NCI-H1930 (cell line): ENCODE measurements around the gene NIM1K.
"Not testable (repeated sequence)": the region's sequence is repeated elsewhere in the genome, so short reads cannot be mapped to it uniquely, and the experiment has no call there.

ENCODE experiments used
- DNase-seq, 2 experiments: peaks; one replicate each; lab custom pipeline; 2025; lab: John Stamatoyannopoulos, UW

NIM1K gene

DNA sequence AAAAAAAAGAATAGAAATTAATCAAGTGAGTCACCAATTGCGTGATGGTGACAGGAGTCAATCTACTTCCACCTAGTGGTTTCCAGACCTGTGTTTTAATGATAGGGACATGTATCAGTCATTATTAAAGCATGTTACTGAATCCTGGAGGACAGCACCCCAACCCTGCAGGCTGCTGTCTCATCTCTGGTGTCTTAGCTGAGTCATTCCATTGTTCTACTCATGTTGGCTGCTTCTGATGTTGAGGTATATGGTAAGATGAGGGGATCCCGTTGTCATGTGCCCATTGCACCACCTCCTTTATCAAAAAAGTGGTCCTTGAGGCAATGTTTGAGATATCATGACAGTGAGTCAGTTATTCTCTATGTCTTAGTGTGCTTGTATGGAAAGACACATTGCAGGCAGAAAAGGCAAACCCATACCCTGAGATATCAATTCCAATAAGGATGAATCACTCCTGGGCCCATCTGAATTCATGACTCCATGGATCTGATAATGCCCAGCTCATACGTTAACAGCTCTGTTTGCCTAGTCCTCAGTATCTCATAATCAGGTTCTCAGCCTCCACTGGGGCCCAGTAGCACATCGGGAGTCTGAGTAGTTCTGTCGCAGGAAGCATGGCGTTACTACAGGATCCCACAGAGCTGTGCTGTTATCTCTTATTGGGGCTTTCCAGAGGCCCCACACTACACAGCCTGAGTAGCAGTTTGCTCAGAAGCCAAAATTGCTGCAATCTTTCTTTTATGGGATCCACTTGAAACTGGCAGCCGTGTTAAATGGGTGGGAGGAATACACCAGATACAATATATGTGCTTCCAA, 90.0 kb downstream of the NIM1K start:
- DNase-seq = no peak

DNA sequence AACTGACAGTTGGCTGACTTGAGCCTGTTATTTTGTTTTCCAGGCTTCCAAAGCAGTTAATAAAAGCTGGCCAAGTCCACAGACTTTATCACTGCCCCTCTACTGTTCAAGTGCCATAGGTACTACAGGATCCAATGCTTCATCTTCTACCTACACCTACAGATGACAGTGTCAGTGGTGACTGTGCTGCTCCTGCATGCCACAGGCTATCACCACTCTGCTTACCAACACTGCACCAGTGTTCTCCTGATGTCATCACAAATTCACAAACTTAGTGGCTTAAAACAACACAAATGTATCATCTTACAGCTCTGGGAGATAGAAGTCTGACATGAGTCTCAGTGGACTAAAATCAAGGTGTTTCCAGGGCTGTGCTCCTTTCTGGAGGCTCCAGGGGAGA, 94.6 kb downstream of the NIM1K start:
- DNase-seq = no peak

DNA sequence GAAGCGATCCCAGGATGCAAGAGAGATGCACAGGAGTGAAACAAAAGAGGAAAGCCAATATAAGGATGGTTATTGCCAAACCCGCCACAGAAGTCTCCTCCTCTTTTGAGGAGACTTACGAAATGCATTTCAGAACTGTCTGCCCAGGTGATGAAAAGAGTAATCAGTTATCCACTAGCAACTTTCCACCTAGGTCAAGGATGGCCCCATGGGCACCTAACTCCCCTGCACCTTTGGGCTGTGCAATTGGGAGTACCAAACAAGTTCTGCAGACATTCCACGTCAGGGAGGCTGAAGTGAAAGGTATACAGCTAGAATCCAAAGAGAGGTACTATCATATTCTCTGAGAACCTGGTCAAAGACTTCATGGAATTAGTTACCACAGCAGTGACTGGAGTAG, 95.5 kb downstream of the NIM1K start:
- no peak for DNase-seq

DNA sequence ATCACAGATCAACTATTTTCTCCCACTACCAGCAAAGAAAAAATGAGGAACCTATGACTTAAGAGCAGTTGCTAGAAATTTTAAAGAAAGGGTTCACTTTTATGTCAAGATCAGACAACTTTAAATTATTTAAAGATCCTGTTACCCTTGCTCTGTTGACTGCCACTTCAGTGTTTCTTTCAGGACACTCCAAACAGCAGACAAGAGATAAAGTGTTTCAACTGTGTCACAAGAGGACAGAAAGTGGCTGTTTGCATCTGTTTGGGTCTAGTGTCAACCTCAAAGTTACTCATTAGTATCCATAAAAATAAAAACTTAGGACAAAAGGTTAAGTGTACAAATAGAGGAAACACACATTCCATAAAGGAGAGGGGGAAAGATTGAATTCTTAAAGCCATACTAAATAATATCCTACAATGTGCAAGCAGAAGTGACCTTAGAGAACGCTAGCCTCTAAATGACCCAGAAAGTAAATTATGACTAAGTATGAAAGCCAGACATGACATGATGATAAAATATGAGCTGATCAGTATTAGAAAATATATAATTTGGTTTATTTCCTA, 96.3 kb downstream of the NIM1K start:
- DNase-seq = no peak

DNA sequence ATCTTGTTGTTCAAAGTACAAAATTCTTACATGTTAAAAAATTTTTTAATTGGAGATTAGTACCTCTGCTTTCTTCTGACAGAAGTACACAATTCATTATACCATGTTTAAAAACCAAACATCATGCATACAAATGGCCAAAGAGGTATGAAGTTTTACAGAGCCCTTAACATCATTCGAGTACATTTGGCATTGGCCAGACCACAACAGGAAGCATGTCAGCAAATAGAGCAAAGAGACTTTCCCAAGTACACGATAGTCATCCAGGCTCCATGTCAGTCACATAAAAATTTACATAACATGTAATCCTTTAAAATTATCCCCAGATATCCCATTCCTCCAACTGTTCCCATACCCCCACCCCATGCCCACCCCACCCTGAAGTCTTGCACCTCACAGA, 98.7 kb downstream of the NIM1K start:
- DNase-seq = no peak

DNA sequence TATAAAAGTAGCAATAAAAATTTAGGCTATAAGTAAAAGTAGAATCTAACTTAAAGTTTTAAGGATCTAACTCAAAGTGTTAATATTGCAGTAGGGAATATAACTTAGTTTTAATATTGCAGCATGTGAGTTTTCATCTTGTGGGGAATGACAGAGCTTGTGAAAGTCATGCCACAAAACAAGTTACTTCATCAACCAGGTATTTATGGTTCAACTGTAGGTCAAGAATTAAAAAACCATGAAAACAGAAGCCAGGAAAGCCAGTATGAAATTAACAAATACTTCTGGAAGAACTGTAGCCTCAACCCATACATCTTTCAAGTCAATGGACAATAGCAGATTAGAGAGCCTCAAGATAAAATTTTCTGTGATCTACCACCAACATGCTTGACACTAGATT, 102.2 kb downstream of the NIM1K start:
- DNase-seq = no peak

DNA sequence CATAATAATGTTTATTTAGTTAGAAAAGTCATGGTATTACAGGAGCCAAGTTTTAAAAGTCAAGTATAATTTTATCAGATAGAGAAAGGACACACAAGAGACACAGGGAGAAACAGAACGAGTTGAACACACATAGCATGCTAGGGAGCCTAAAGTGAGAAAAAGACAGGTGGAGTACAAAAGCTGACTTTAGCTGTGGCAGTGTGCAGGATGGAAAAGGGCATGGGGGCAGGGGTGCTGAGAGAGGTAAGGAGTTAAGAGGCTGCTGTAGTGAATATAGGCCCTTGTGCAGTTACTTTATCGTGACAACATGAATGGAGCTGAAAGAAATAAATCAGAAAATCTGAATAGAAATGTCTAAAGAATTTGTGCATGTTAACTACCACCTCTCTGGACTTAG, 103.2 kb downstream of the NIM1K start:
- DNase-seq = no peak

DNA sequence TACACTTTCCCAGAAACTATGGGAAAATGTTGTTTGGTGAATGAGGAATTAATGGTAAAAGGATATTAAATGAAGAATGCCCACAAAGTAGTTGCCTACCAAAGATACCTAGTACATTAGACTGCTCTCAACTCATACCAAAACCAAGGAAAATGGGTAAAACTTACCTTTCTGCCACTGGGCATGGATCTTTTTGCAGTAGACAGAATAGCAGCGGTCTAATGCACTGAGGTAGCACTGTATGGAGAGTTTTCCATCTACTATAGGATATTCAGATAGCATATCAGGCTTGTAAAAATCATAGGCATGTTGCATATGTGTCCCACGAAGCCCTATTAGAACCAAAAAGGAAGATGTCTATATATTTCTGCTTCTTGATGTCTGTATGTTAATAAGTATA, 104.8 kb downstream of the NIM1K start:
- DNase-seq = no peak

DNA sequence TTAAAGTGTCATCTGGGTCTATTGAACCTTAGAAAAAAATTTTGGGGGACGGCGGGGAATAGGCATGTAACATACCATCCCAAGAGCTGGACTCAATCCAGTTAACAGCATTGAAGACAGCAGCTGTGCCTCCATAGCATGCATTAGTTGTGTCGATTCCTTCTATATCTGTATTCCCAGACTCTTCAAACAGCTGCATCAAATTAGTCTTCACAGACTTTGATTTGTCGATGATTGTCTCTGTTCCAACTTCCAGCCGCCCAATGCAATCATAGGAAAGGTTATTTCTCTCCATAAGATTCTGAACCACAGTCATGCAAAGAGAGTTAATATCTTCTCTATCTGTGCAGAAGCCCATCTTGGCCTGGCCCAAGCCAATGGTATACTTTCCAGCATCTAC, 106.4 kb downstream of the NIM1K start:
- no peak for DNase-seq

DNA sequence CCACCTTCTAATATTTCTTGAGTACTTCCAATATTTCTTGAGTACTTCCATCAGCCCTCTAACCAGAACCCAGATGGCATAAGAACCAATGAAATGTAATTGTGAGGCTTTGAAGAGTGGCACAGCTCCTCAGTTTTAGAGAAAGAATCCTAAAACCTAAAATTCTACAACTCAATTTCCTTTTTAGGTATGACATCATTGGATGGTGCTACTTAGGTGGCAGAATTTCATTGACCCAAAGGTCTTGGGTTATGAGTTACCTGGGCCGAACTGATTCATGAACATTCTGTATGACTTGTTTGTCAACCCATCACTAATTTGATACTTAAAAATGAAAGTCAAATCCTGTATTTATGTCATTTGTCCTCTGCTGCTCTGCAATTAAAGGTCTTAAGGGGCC, 108.1 kb downstream of the NIM1K start:
- no peak for DNase-seq

DNA sequence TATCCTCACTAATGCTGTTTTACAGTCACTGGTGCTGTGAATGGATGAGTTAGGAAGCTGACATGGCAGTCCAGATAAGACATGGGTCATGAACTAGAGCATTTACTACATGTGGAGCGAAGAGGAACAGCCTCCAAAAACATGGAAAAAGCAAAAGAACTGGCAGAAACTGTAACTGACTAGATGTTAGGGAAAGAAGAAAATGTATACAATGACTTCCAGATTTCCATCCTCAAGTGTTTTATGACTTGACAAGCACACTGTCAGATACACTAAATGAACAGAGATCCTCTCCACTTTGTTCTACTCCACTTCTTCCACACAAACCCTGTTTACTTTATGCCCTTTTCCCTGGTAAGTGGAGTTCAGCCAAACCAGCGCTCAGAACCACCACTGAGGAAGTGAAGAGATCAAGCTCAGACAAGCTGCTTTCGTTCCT, 109.6 kb downstream of the NIM1K start:
- DNase-seq = no peak

DNA sequence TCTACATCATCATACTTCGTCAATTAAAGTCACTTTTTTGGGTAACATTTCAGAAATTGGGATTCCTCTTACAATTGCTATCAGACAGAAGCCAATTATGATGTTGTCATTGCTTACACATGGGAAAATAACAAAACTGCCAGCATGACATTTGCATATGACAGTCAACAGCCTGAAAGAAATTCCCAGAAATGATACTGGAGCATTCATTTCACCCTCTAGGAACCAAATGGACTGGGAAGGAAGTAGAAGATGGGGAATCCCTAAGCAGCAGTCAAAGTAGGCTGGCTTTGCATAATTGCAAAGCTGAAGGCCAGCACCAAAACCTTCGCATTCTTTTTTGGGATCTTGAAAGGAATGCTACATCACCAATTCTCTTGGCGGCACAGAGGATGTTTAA, 110.5 kb downstream of the NIM1K start:
- no peak for DNase-seq

DNA sequence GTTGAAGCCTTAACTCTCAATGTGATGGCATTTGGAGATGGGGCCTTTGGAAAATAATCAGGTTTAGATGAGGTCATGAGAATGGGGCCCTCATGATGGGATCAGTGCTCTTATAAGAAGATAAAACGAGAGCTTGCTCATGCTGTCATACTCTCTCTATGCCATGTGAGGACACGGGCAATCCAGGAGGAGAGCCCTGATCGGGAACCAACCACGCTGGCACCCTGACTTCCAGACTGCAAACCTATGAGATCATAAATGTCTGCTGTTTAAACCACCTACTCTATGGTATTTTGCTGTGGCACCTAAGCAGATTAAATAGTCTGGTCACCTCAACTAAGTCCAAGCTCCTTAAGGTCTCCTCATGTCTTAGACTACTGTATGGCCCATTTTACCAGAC, 111.2 kb downstream of the NIM1K start:
- DNase-seq = no peak

DNA sequence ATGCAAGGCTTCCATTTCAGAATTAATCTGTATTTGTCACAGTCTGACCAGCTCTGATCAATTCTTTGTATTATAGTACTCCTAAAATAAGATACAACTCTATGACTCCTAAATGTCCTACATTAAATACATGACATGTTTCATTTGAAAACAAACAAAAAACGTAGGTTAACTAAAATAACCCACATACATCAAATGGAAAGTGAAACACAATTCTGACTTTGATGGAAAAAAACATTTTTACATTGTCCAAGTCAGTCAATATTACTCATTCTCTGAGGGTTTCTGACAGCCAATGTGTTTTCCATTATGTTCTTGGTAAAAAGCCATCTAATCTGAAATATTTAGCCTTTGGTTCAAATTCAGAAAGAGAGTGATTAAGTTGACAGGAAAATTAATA, 112.5 kb downstream of the NIM1K start:
- no peak for DNase-seq

DNA sequence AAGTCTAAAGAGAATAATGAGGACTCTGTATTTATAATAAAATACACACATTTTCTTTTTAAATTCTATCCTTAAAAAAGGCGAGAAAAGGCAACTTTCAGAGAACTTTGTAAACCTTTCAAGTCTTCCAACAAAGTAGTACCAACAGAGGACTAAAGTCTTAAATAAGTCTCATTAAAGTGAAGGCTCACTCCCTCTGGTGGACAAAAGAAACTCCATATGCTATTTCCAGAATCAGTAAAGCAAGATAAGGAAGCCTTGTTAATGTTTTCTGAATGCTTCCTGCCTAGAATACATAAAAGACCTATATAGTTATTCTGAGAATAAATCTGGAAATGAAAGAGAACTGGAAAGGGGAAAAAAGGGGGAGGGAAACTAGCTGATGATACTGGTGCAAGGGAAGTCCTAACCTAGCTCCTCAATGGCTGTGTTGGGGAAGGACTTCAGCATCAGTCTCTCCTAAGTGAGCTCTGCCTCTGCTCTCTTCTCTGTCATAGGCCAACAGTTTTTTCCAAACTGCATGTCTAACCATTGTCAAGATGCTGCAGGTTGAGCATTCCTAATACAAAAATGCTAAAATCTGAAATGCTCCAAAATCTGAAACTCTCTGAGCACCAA, 114.0 kb downstream of the NIM1K start:
- DNase-seq = peak in 1 of 2 experiments; percentile 55

DNA sequence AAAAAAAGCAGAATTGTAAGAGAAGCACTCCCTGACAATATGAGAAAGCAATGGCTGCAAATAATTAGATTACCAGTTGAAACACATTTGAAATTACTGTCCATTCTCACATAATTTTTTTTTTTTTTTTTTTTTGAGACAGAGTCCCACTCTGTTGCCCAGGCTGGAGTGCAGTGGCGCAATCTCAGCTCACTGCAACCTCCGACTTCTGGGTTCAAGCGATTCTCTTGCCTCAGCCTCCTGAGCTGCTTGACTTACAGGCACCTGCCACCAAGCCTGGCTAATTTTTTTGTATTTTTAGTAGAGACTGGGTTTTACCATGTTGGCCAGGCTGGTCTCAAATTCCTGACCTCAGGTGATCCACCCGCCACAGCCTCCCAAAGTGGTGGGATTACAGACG, 114.9 kb downstream of the NIM1K start:
- DNase-seq = not testable (repeated sequence)

DNA sequence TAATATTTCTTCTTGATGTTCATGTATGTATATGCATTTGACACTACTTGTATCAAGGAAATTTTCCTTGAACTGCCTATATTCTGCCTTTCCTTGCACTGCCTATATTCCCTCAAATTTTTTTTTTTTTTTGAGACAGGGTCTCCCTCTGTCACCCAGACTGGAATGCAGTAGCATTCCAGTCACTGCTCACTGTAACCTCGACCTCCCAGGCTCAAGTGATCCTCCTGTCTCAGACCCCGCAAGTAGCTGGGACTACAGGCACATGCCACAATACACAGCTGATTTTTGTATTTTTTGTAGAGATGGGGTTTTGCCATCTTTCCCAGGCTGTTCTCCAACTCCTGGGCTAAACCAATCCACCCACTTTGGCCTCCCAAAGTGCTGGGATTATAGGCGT, 117.1 kb downstream of the NIM1K start:
- DNase-seq = no peak

DNA sequence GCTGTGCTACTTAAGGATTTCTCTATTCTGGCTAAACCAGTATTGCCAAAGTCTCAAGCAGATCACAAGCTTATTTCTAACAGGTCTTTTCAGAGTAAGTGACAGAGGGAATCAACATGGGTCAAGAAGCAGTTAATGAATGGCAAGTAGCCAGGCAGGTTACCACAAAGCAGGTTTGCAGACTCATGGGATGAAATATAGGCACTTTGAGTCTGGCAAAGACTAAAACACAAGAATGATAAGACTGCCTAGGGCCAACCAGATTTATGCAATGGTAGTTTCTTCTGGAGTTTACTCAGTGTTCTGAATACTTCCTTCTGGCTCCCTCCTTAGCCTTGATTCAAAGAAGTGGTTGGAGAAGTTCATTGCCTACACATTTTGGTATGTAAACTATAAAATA, 117.6 kb downstream of the NIM1K start:
- no peak for DNase-seq

DNA sequence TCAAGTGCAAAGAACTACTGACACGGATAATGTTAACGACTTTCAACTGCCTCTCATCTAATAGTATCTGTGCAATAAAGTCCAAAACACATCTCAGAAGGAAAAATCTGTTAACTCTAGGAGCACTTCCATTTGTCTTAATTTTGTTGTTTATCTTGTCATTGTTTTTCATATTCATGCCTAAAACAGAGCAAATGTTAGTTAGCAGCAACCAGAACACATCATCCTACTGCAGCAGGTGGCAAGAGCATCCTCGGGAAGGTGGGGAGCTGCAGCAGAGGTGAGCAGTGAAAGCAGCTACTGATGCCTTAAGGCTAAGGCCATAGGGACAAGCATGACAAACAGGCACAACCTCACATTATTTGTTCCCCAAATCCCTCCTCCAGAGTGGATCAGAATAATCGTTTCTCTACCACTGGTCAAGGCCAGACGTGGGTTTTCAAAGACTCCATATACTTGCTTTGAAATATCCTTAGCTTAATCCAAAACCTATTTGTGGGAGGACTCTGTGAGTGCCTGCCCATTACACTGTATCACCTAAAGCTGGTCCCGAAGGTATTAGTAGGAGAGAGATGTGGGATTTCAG, 120.1 kb downstream of the NIM1K start:
- DNase-seq = no peak

DNA sequence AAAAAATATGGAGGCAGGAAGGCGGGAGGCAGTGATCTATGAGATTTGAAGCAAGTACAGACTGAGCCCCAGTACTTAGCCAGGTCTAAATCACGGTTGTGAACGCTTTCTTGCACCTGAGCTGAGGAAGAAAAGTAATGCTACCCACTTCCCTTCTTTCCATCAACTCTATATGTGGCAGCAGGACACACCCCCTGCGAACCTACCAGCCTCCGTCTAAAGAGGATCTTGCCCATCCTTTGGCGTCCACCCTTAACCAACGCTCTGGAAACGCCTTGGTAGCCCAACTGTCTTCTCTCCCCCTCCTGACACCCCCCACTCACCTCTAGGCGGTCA, 120.6 kb downstream of the NIM1K start:
- no peak for DNase-seq

DNA sequence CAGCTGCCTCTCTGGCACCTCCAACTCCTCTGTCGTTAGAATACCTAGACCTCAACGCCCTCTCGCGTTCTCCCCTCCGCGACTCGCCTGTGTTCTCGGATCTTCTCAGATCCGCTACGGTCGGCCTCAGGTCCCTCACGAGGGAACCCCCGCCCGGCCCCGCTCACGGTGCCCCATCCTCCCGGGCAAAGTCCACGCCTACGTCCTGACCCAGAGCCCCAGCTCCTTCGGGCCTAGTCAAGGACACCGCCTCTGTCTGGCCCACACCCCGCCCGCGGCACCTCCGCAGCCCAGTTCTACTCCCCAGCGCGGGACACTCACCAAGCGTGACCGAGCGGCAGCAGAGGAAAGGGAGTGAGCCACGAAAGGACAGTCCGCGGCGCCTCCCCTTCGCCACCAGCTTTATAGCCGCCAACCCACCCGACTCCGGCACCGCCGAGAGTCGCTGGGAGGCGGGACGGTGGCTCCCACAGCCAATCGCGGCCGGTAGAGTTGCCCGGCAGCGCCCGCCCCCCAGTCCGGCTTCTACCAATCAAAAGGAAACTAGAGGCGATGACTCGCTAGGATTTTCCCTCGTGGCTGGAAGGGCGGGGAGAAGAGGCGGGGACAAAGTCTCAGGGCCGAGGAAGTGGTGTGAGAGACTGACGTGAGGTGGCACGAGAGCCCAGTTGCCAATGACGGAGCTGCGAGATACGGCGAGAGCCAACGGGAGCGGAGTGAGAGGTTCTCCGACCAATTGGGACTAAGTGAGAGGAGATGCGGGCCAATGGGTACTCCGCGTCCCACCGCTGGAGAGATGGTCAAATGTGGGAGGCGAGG, 121.2 kb downstream of the NIM1K start, which contains the start of gene HMGCS1:
HMGCS1 (minus strand) TSS at position 378 of the 819 bp plus-strand sequence. CDS start 14,447 bp downstream, outside the sequence.
- peak; percentile 100 for DNase-seq

DNA sequence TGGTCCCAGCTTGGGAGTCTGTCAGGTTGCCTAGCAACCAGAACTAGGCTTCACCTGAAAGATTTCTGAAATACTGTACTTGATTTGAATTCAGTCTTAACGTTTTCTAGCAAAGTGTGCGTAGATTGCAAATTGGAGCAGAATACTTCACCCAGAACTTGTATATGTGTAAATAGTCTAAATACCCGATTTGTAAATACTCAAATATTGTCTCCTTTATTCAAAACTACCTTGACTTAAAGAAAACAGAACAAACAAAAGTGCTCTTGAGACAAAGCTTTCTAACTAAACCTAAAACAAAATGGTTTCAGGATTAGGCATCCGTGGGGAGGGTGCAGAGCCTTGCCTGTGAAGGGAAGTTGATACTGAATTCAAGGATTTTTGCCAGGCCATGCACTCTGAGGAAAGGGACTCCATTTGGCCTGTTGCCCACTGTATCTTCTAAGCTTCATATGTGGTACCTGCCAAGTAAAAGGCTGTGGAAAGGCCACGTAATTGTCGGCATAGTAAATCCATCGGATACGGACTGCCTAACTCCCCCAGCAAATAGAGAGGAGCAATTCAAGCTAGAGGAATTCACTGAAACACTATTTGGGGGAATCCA, 121.9 kb downstream of the NIM1K start:
- peak; percentile 44 to 46 for DNase-seq
